ENCODE measurements around the gene GRHL3. TPM values are rescaled to one million over a fixed set of nuclear protein-coding genes. Genes with fewer than 3 reads are reported as not detected.

Gene GRHL3
- total RNA-seq, 1 donor from 2014 or later: 6.9 TPM

DNA sequence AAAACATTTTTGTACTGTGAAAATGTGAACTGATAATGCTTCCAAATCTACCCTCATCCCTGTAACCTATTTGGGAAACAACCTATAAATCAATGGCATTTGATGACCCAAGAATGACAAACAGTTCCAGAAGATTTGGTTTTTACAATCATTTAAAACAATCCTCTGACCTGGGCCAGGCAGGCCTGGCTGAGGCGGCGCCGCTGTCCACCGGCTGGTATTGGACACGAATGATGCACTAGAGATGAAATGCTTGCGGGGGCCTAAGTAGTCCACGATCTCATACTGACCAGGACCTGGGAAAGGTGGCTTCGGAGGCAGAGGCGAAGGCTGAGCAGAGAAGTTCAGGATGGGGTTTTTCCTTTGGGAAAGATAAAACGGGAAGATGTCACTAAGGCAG is 41.5 kb downstream of the GRHL3 start:
- H3K27me3 Mint-ChIP-seq (ENCODE audit: low read depth, unreplicated experiment): peaks cover 7% of the 10 kb centered on the region
- H2AFZ ChIP-seq (ENCODE audit: low read depth, low read length): no peak overlapping the region
- DNase-seq (ENCODE audit: low read depth) (no peak), FAIRE-seq (no peak)
- no peaks in the 10 kb centered on the region for H4K20me1 ChIP-seq (ENCODE audit: insufficient read depth, low read length)
- H3K27ac Mint-ChIP-seq (ENCODE audit: unreplicated experiment): no peak overlapping the region
- H3K4me3 Mint-ChIP-seq (ENCODE audit: unreplicated experiment): peak overlapping the region; percentile 29
- no peaks in the 10 kb centered on the region for H3K36me3 ChIP-seq (ENCODE audit: insufficient read depth, low read length)
- no peaks in the 10 kb centered on the region for H3K9me3 ChIP-seq (ENCODE audit: insufficient read depth, low read depth, low read length)
- H3K4me1 ChIP-seq (ENCODE audit: insufficient read depth, low read length): peaks cover 33% of the 10 kb centered on the region
- H3K9ac ChIP-seq (ENCODE audit: low read length): no peak overlapping the region
- no peak overlapping the region for H3K4me3 ChIP-seq (ENCODE audit: insufficient read depth, low read depth, low read length)
- H3K9me3 Mint-ChIP-seq (ENCODE audit: unreplicated experiment): no peaks in the 10 kb centered on the region
- H3K36me3 Mint-ChIP-seq (ENCODE audit: low read depth, unreplicated experiment): peaks cover 19% of the 10 kb centered on the region
- H3K4me2 ChIP-seq (ENCODE audit: low read length): no peak overlapping the region
- peaks cover 23% of the 10 kb centered on the region for H3K4me1 Mint-ChIP-seq (ENCODE audit: low read depth, unreplicated experiment)
- TF ChIP-seq, protein P1, sequence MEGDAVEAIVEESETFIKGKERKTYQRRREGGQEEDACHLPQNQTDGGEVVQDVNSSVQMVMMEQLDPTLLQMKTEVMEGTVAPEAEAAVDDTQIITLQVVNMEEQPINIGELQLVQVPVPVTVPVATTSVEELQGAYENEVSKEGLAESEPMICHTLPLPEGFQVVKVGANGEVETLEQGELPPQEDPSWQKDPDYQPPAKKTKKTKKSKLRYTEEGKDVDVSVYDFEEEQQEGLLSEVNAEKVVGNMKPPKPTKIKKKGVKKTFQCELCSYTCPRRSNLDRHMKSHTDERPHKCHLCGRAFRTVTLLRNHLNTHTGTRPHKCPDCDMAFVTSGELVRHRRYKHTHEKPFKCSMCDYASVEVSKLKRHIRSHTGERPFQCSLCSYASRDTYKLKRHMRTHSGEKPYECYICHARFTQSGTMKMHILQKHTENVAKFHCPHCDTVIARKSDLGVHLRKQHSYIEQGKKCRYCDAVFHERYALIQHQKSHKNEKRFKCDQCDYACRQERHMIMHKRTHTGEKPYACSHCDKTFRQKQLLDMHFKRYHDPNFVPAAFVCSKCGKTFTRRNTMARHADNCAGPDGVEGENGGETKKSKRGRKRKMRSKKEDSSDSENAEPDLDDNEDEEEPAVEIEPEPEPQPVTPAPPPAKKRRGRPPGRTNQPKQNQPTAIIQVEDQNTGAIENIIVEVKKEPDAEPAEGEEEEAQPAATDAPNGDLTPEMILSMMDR (IDR thresholded peaks at IDR 0.05; ENCODE audit: insufficient read depth, low read depth, low read length): no peak
- TF ChIP-seq EZH2 (IDR thresholded peaks at IDR 0.05; ENCODE audit: insufficient read depth, low read length): no peak
- no peak overlapping the region for H3K27ac ChIP-seq (ENCODE audit: low read depth, low read length)
- no peaks in the 10 kb centered on the region for H3K27me3 ChIP-seq (ENCODE audit: insufficient read depth, low read length)
- H3K79me2 ChIP-seq (ENCODE audit: insufficient read depth, low read length): no peaks in the 10 kb centered on the region

GRCh38 chr1:24361811-24362210 is 42.7 kb downstream of the GRHL3 start:
- H3K36me3 ChIP-seq (ENCODE audit: insufficient read depth, low read length): no peaks in the 10 kb centered on the region
- FAIRE-seq: no peak
- no peaks in the 10 kb centered on the region for H3K79me2 ChIP-seq (ENCODE audit: insufficient read depth, low read length)
- H4K20me1 ChIP-seq (ENCODE audit: insufficient read depth, low read length): no peaks in the 10 kb centered on the region
- DNase-seq (ENCODE audit: low read depth): no peak
- H3K9me3 Mint-ChIP-seq (ENCODE audit: unreplicated experiment): no peaks in the 10 kb centered on the region
- no peak overlapping the region for H3K4me3 ChIP-seq (ENCODE audit: insufficient read depth, low read depth, low read length)
- H3K27ac Mint-ChIP-seq (ENCODE audit: unreplicated experiment): no peak overlapping the region
- H3K27me3 ChIP-seq (ENCODE audit: insufficient read depth, low read length): no peaks in the 10 kb centered on the region
- no peaks in the 10 kb centered on the region for H3K9me3 ChIP-seq (ENCODE audit: insufficient read depth, low read depth, low read length)
- H2AFZ ChIP-seq (ENCODE audit: low read depth, low read length): no peak overlapping the region
- H3K4me1 Mint-ChIP-seq (ENCODE audit: low read depth, unreplicated experiment): peaks cover 23% of the 10 kb centered on the region
- H3K4me3 Mint-ChIP-seq (ENCODE audit: unreplicated experiment): no peak overlapping the region
- no peak overlapping the region for H3K9ac ChIP-seq (ENCODE audit: low read length)
- no peak overlapping the region for H3K27ac ChIP-seq (ENCODE audit: low read depth, low read length)
- no peak for TF ChIP-seq EZH2 (IDR thresholded peaks at IDR 0.05; ENCODE audit: insufficient read depth, low read length)
- TF ChIP-seq, protein P1 (IDR thresholded peaks at IDR 0.05; ENCODE audit: insufficient read depth, low read depth, low read length): no peak
- H3K27me3 Mint-ChIP-seq (ENCODE audit: low read depth, unreplicated experiment): peaks cover 7% of the 10 kb centered on the region
- H3K4me1 ChIP-seq (ENCODE audit: insufficient read depth, low read length): peaks cover 35% of the 10 kb centered on the region
- H3K4me2 ChIP-seq (ENCODE audit: low read length): no peak overlapping the region
- peaks cover 19% of the 10 kb centered on the region for H3K36me3 Mint-ChIP-seq (ENCODE audit: low read depth, unreplicated experiment)

- H3K4me1 Mint-ChIP-seq (ENCODE audit: low read depth, unreplicated experiment): peaks cover 23% of the 10 kb centered on the region
- no peak overlapping the region for H2AFZ ChIP-seq (ENCODE audit: low read depth, low read length)
- DNase-seq (ENCODE audit: low read depth) (no peak), FAIRE-seq (no peak)
- H3K27ac Mint-ChIP-seq (ENCODE audit: unreplicated experiment): no peak overlapping the region
- H3K27me3 Mint-ChIP-seq (ENCODE audit: low read depth, unreplicated experiment): peaks cover 7% of the 10 kb centered on the region
- no peaks in the 10 kb centered on the region for H3K36me3 ChIP-seq (ENCODE audit: insufficient read depth, low read length)
- no peaks in the 10 kb centered on the region for H3K27me3 ChIP-seq (ENCODE audit: insufficient read depth, low read length)
- H3K4me3 Mint-ChIP-seq (ENCODE audit: unreplicated experiment): no peak overlapping the region
- no peak overlapping the region for H3K9ac ChIP-seq (ENCODE audit: low read length)
- no peaks in the 10 kb centered on the region for H3K9me3 Mint-ChIP-seq (ENCODE audit: unreplicated experiment)
- no peak overlapping the region for H3K27ac ChIP-seq (ENCODE audit: low read depth, low read length)
- H3K4me1 ChIP-seq (ENCODE audit: insufficient read depth, low read length): peaks cover 35% of the 10 kb centered on the region
- no peaks in the 10 kb centered on the region for H4K20me1 ChIP-seq (ENCODE audit: insufficient read depth, low read length)
- H3K4me2 ChIP-seq (ENCODE audit: low read length): peak overlapping the region; percentile 18
- H3K4me3 ChIP-seq (ENCODE audit: insufficient read depth, low read depth, low read length): no peak overlapping the region
- H3K36me3 Mint-ChIP-seq (ENCODE audit: low read depth, unreplicated experiment): peaks cover 19% of the 10 kb centered on the region
- no peaks in the 10 kb centered on the region for H3K9me3 ChIP-seq (ENCODE audit: insufficient read depth, low read depth, low read length)
- no peaks in the 10 kb centered on the region for H3K79me2 ChIP-seq (ENCODE audit: insufficient read depth, low read length)
- TF ChIP-seq, protein P1 (IDR thresholded peaks at IDR 0.05; ENCODE audit: insufficient read depth, low read depth, low read length): no peak
- TF ChIP-seq EZH2 (IDR thresholded peaks at IDR 0.05; ENCODE audit: insufficient read depth, low read length): no peak
These were observed 43.2 kb downstream of the GRHL3 start for GRCh38 chr1:24362396-24362795.
